ENCODE results near the gene LARP4B. TPM values are rescaled to one million over a fixed set of nuclear protein-coding genes. Genes with fewer than 3 reads are reported as not detected.

The LARP4B gene
- total and polyA plus RNA-seq, 2 experiments from 2014 or later: 18.3 to 52.3 TPM

- no peak for TF ChIP-seq ZNF462 (CRISPR knock-in tag; IDR thresholded peaks at IDR 0.05)
- TF ChIP-seq CREB1 (CRISPR knock-in tag; IDR thresholded peaks at IDR 0.05; ENCODE audit: low read depth): no peak
- no peak for TF ChIP-seq ZNF114 (CRISPR knock-in tag; IDR thresholded peaks at IDR 0.05)
- TF ChIP-seq NANOG (IDR thresholded peaks at IDR 0.05; ENCODE audit: borderline replicate concordance): no peak
- TF ChIP-seq REST (IDR thresholded peaks at IDR 0.05; ENCODE audit: unreplicated experiment): no peak
- TF ChIP-seq EZH2 (IDR thresholded peaks at IDR 0.05; ENCODE audit: low read depth, unreplicated experiment): no peak
These were observed 110.2 kb downstream of the LARP4B start (continued) for GRCh38 chr10:821322-821721.

GRCh38 chr10:819816-820215 lies 111.7 kb downstream of the LARP4B start:
- Histone ChIP-seq H3K27me3 (ENCODE audit: insufficient read depth) (no peaks in the 10 kb centered on the region), H3K27ac (ENCODE audit: low read depth) (no peak overlapping the region), H3K79me2 (replicated peaks; ENCODE audit: insufficient read depth) (no peaks in the 10 kb centered on the region), H3K4me1 (ENCODE audit: insufficient read depth) (no peaks in the 10 kb centered on the region), H2AFZ (no peak overlapping the region), H3K4me3 (no peak overlapping the region), H3K4me2 (no peak overlapping the region), H3F3A (replicated peaks; ENCODE audit: low read depth) (0 out of 2 replicates have a peak, but pooled peaks cover 3% of the 10 kb centered on the region), H3K9me2 (ENCODE audit: insufficient read depth) (no peaks in the 10 kb centered on the region), H4K20me1 (replicated peaks; ENCODE audit: insufficient read depth) (peaks cover 18% of the 10 kb centered on the region; the same call in 1 of the 2 replicates), H3K36me3 (ENCODE audit: insufficient read depth) (peaks cover 56% of the 10 kb centered on the region)
- peaks cover 6% of the 10 kb centered on the region for H3K27me3 Mint-ChIP-seq (ENCODE audit: insufficient read depth, low read depth, poor library complexity)
- TF ChIP-seq EZH2phosphoT487 (IDR thresholded peaks at IDR 0.05; ENCODE audit: unreplicated experiment): no peak
- TF ChIP-seq REST (IDR thresholded peaks at IDR 0.05; ENCODE audit: unreplicated experiment): no peak
- no peak for TF ChIP-seq CREB1 (CRISPR knock-in tag; IDR thresholded peaks at IDR 0.05; ENCODE audit: low read depth)
- no peak for TF ChIP-seq ZNF114 (CRISPR knock-in tag; IDR thresholded peaks at IDR 0.05)
- no peak for TF ChIP-seq CTCF (conservative IDR thresholded peaks at IDR 0.05; ENCODE audit: low read depth in 2 of 2)
- TF ChIP-seq EZH2 (IDR thresholded peaks at IDR 0.05; ENCODE audit: low read depth, unreplicated experiment): no peak
- TF ChIP-seq STAT1 (IDR thresholded peaks at IDR 0.05; ENCODE audit: unreplicated experiment): no peak
- no peak overlapping the region for H3K4me3 Mint-ChIP-seq
- no peaks in the 10 kb centered on the region for H3K9me3 Mint-ChIP-seq
- DNase-seq (ENCODE audit: low spot score): no peak
- no peak overlapping the region for H3K27ac Mint-ChIP-seq
- no peak for ATAC-seq
- no peaks in the 10 kb centered on the region for H3K4me1 Mint-ChIP-seq
- H3K36me3 Mint-ChIP-seq (ENCODE audit: low read depth): peaks cover 76% of the 10 kb centered on the region
